ENCODE results near the gene OR2T2. TPM values are rescaled to one million over a fixed set of nuclear protein-coding genes. Genes with fewer than 3 reads are reported as not detected.

Gene OR2T2
- total and polyA plus RNA-seq, 9 of the 15 experiments (the other 6 are each of a cell fraction or from before 2014, with no cell fraction given) = not detected

- H2AFZ ChIP-seq (ENCODE audit: low read depth, low read length) = no peak overlapping the region
- WGBS (ENCODE audit: insufficient coverage, low coverage, missing lambda C conversion rate) = 0% methylated on average over 3 of the region's 3 CpGs
- no peaks in the 10 kb centered on the region for H3K36me3 ChIP-seq (ENCODE audit: control insufficient read depth, insufficient read depth, low read length)
- TF ChIP-seq RCOR1 (IDR thresholded peaks at IDR 0.05; ENCODE audit: borderline replicate concordance in 1 of 2, low read depth in 2 of 2, low read length in 2 of 2) (no peak), ARHGAP35 (IDR thresholded peaks at IDR 0.05; ENCODE audit: partially characterized antibody) (no peak)
- H3K27ac ChIP-seq (ENCODE audit: extremely low read depth, low read depth, low read length) = no peak overlapping the region
- H3K9ac ChIP-seq (ENCODE audit: insufficient read depth in 1 of 2, low read depth in 2 of 2, low read length in 2 of 2) = no peak overlapping the region
- no peak for FAIRE-seq
- H3K4me3 ChIP-seq = no peak overlapping the region
- no TSS peak for BruUV-seq (replicated peaks)
- H3K9me1 ChIP-seq (ENCODE audit: control insufficient read depth, insufficient read depth, low read length) = no peaks in the 10 kb centered on the region
- ChIA-PET POLR2A (no interaction called here), CTCF (ENCODE audit: low intra/inter-chr PET ratio) (no interaction called here)
- H3K4me1 ChIP-seq (replicated peaks in 1 of 2; ENCODE audit: control insufficient read depth in 2 of 2, insufficient read depth in 2 of 2, low read length in 2 of 2) = no peaks in the 10 kb centered on the region
- DNase-seq (ENCODE audit: extremely low read depth in 1 of 4, low spot score in 3 of 4) = no peak
- no peak overlapping the region for H3K4me2 ChIP-seq (ENCODE audit: insufficient read depth, low read length)
- 0 out of 2 replicates have a peak, but pooled peaks cover 3% of the 10 kb centered on the region for H3K9me3 ChIP-seq (replicated peaks; ENCODE audit: control insufficient read depth, insufficient read depth, low read depth, low read length)
- in situ Hi-C loops (cut with MboI) = no loop called here
- H4K20me1 ChIP-seq (replicated peaks; ENCODE audit: control insufficient read depth, insufficient read depth, low read length) = no peaks in the 10 kb centered on the region
- no peak for ATAC-seq
- no peaks in the 10 kb centered on the region for H3K79me2 ChIP-seq (ENCODE audit: control insufficient read depth, insufficient read depth, low read length)
- intact Hi-C loops (cut with micrococcal nuclease) = no loop called here
- H3K27me3 ChIP-seq (ENCODE audit: control insufficient read depth in 2 of 2, insufficient read depth in 2 of 2, low read length in 2 of 2) = no peaks in the 10 kb centered on the region
Observed at GRCh38 chr1:248416226-248416625, 29.2 kb upstream of the OR2T2 start.

GRCh38 chr1:248417854-248418253 is 27.6 kb upstream of the OR2T2 start:
- Histone ChIP-seq H3K4me3 (no peak overlapping the region), H3K9ac (ENCODE audit: insufficient read depth in 1 of 2, low read depth in 2 of 2, low read length in 2 of 2) (no peak overlapping the region), H3K27ac (ENCODE audit: extremely low read depth, low read depth, low read length) (no peak overlapping the region), H3K27me3 (ENCODE audit: control insufficient read depth in 2 of 2, insufficient read depth in 2 of 2, low read length in 2 of 2) (no peaks in the 10 kb centered on the region), H2AFZ (ENCODE audit: low read depth, low read length) (no peak overlapping the region), H3K79me2 (ENCODE audit: control insufficient read depth, insufficient read depth, low read length) (no peaks in the 10 kb centered on the region), H4K20me1 (replicated peaks; ENCODE audit: control insufficient read depth, insufficient read depth, low read length) (no peaks in the 10 kb centered on the region), H3K9me1 (ENCODE audit: control insufficient read depth, insufficient read depth, low read length) (no peaks in the 10 kb centered on the region), H3K9me3 (replicated peaks; ENCODE audit: control insufficient read depth, insufficient read depth, low read depth, low read length) (0 out of 2 replicates have a peak, but pooled peaks cover 3% of the 10 kb centered on the region), H3K4me1 (replicated peaks in 1 of 2; ENCODE audit: control insufficient read depth in 2 of 2, insufficient read depth in 2 of 2, low read length in 2 of 2) (no peaks in the 10 kb centered on the region), H3K36me3 (ENCODE audit: control insufficient read depth, insufficient read depth, low read length) (no peaks in the 10 kb centered on the region), H3K4me2 (ENCODE audit: insufficient read depth, low read length) (no peak overlapping the region)
- ATAC-seq = no peak
- TF ChIP-seq THAP12 (CRISPR knock-in tag; IDR thresholded peaks at IDR 0.05) (no peak), MCM7 (IDR thresholded peaks at IDR 0.05) (no peak), MIER1 (IDR thresholded peaks at IDR 0.05; ENCODE audit: low read depth) (no peak)
- FAIRE-seq = no peak
- WGBS (ENCODE audit: insufficient coverage, low coverage, missing lambda C conversion rate) = 0% methylated on average over 2 of the region's 2 CpGs
- ChIA-PET CTCF (ENCODE audit: low intra/inter-chr PET ratio) (no interaction called here), POLR2A (no interaction called here)
- no TSS peak for BruUV-seq (replicated peaks)
- no peak for DNase-seq (ENCODE audit: extremely low read depth in 1 of 4, low spot score in 3 of 4)
- in situ Hi-C loops (cut with MboI) (no loop called here), intact Hi-C loops (cut with micrococcal nuclease) (no loop called here)

Measured in K562 (cell line).